HL-60/S4 treated with retinoic acid at 250 ng/mL for 4 days and 3 days (cell line): ENCODE measurements around the gene ABCA13.

Source experiments
- in situ Hi-C: fragments of 300-500 bp; cut with MboI; formaldehyde crosslinking; loops from 2 replicates; pipeline ENCODE4 v1.7.0; 2022; ENCODE audit warnings: low sequenced_read_pairs

Gene ABCA13

GRCh38 chr7:48621076-48621475 is 449.8 kb downstream of the ABCA13 start:
- in situ Hi-C loops: no loop called here

- in situ Hi-C loops: no loop called here
Observed at GRCh38 chr7:48627164-48627563, 455.9 kb downstream of the ABCA13 start.

GRCh38 chr7:48628793-48629349 is 457.6 kb downstream of the ABCA13 start:
- in situ Hi-C loops: no loop called here

- in situ Hi-C loops: no loop called here
Observed at GRCh38 chr7:48634116-48634632, 462.9 kb downstream of the ABCA13 start.

DNA sequence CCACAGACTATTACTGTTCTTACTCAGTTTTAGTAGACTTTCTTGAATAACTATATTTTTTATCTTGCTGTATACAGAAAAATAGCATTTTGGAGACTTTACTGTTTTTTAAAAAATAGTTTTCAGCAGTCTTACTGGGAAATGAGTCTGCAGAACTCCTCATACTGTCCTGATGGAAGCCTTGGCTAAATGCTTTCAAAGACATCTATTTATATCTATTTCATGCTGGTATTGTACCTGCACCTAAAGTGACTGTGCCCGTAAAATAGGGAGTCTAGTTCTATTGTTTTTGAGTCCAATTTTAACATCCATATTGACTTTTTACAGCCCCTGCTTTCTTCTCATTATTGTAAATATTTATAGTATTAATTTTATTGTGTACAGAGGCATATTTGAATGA is 464.5 kb downstream of the ABCA13 start:
- in situ Hi-C loops: no loop called here

GRCh38 chr7:48636391-48637015 is 465.2 kb downstream of the ABCA13 start:
- in situ Hi-C loops: no loop called here

DNA sequence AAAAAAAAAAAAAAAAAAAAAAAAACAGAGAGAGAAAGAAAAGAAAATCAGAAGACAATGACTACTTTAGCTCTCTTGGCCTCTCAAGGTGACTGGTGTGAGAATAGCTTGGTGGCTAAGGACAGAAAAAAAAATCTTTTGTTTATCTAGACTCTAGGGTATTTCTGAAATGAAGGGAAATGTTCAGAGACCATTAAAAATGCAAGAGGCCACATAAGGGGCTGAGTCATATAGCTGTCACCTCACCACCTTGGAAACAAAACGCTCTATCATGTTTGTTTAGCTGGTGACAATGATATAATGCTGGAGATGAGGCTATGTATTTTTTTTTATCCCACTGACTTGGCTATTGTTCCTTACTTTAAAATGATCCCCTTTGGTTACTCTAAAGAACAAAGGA is 466.1 kb downstream of the ABCA13 start:
- in situ Hi-C loops: no loop called here

- in situ Hi-C loops: no loop called here
Observed at GRCh38 chr7:48638041-48638440, 466.8 kb downstream of the ABCA13 start.

GRCh38 chr7:48643431-48644013 is 472.3 kb downstream of the ABCA13 start:
- in situ Hi-C loops: no loop called here

- in situ Hi-C loops: no loop called here
Observed at GRCh38 chr7:48658138-48658537, 486.9 kb downstream of the ABCA13 start.

- in situ Hi-C loops: no loop called here
Observed at GRCh38 chr7:48660306-48660870, 489.1 kb downstream of the ABCA13 start.

- in situ Hi-C loops: no loop called here
Observed at GRCh38 chr7:48664241-48664640, 493.0 kb downstream of the ABCA13 start.

- in situ Hi-C loops: no loop called here
Observed at GRCh38 chr7:48665353-48666135, 494.3 kb downstream of the ABCA13 start.

DNA sequence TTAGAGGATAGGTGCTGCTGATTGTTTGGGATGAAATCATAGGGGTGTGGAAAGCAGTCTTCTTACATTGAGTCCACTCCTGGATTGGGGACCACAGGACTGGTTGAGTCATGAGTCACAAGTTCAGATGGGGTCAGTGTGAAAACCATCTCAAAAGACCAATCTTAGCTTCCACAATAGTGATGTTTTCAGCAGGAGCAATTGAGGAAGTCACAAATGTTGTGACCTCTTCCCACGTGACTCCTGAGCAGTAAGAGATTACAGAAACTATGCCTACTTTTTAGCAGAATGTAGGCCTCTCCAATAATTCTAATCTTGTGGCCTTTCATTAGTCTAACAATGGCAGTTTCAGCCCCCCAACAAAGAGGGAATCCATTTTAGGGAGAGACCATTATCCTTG is 496.1 kb downstream of the ABCA13 start:
- in situ Hi-C loops: no loop called here

DNA sequence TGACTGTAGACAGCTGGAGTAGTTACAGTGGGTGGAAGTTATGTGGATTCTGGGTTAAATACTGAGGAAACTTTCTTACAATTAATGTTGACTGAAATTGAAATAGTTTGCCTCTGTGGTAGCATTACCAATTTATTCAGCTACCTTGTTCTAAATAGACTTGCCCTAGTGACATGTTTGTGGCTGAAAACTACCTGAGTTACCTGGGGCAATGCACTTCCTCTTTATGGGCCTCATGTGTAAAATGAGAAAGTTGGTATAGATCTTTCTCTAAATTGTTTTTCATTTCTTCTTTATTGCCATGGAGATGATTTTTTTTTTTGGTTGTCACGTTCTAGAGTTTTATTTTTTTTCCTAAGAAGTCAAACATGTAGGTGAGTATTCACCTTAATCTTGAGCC is 500.4 kb downstream of the ABCA13 start:
- in situ Hi-C loops: no loop called here

DNA sequence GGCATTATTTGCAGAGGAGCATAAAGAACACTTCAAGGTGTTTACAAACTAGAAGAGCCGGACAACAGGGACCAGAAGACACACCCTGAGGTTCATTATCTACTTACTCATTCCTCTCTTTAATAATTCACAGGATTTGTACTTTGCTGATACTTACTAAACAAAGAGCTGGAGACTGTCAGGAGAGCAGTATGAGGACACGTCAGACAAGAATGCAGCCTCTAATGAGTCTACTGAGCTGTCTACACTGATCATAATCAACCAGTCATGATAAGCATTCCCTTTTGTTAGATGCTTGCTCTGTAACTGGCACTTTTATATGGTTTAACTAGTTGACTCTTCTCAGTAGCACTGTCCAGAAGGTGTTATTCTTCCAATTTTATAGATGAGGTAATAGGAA is 509.7 kb downstream of the ABCA13 start:
- in situ Hi-C loops: no loop called here

- in situ Hi-C loops: no loop called here
Observed at GRCh38 chr7:48691788-48692187, 520.5 kb downstream of the ABCA13 start.
